ENCODE results near the gene SV2B. TPM values are rescaled to one million over a fixed set of nuclear protein-coding genes. Genes with fewer than 3 reads are reported as not detected.

Gene SV2B
- total and polyA plus RNA-seq, 2 experiments from 2014 or later, result 0.06 to 0.76 TPM

DNA sequence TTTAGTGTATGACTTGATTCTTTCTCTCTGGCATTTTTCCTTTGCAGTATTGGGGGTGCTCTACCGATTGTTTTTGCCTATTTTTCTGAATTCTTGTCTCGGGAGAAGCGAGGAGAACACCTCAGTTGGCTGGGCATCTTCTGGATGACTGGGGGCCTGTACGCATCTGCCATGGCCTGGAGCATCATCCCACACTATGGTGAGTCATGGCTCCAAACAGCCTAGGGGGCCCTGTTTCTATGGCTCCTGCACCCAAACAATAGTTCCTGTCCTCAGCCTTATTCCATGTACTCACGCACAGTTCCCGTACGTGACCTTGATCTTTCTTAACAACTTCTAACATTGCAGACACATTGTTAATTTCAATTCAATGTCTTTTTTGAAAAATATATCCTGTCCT is 152.3 kb downstream of the SV2B start:
- 0 out of 2 replicates have a peak, but pooled peaks cover 4% of the 10 kb centered on the region for H3K9me2 ChIP-seq (ENCODE audit: insufficient read depth)
- H3K9me3 Mint-ChIP-seq, result no peaks in the 10 kb centered on the region
- no peak overlapping the region for H3K4me2 ChIP-seq
- H3K4me3 ChIP-seq, result no peak overlapping the region
- peaks cover 2% of the 10 kb centered on the region for H3K27me3 Mint-ChIP-seq (ENCODE audit: insufficient read depth, low read depth, poor library complexity)
- H4K20me1 ChIP-seq (replicated peaks; ENCODE audit: insufficient read depth), result no peaks in the 10 kb centered on the region; the same call in 1 of the 2 replicates
- no peak overlapping the region for H3K27ac Mint-ChIP-seq
- no peaks in the 10 kb centered on the region for H3K4me1 ChIP-seq (ENCODE audit: insufficient read depth)
- H3K79me2 ChIP-seq (replicated peaks; ENCODE audit: insufficient read depth), result no peaks in the 10 kb centered on the region
- ATAC-seq, result no peak
- TF ChIP-seq EZH2phosphoT487 (IDR thresholded peaks at IDR 0.05; ENCODE audit: unreplicated experiment), result no peak
- TF ChIP-seq ETS1 (IDR thresholded peaks at IDR 0.05), result no peak
- TF ChIP-seq POLR2AphosphoS5 (IDR thresholded peaks at IDR 0.05; ENCODE audit: low read depth), result no peak
- no peak for TF ChIP-seq NANOG (IDR thresholded peaks at IDR 0.05; ENCODE audit: borderline replicate concordance)
- no peak for TF ChIP-seq CREB1 (CRISPR knock-in tag; IDR thresholded peaks at IDR 0.05; ENCODE audit: low read depth)
- no peak for TF ChIP-seq ZNF114 (CRISPR knock-in tag; IDR thresholded peaks at IDR 0.05)
- TF ChIP-seq EZH2 (IDR thresholded peaks at IDR 0.05; ENCODE audit: low read depth, unreplicated experiment), result no peak
- no peak overlapping the region for H2AFZ ChIP-seq
- H3K27me3 ChIP-seq (ENCODE audit: insufficient read depth), result no peaks in the 10 kb centered on the region
- H3K36me3 Mint-ChIP-seq (ENCODE audit: low read depth), result no peaks in the 10 kb centered on the region
- no peak overlapping the region for H3K27ac ChIP-seq (ENCODE audit: low read depth)
- no peaks in the 10 kb centered on the region for H3K36me3 ChIP-seq (ENCODE audit: insufficient read depth)
- no peaks in the 10 kb centered on the region for H3F3A ChIP-seq (replicated peaks; ENCODE audit: low read depth)
- H3K4me3 Mint-ChIP-seq, result no peak overlapping the region
- no peaks in the 10 kb centered on the region for H3K4me1 Mint-ChIP-seq
- no peak for DNase-seq (ENCODE audit: low spot score)

GRCh38 chr15:91252756-91253155 is 152.7 kb downstream of the SV2B start:
- no peak overlapping the region for H2AFZ ChIP-seq
- TF ChIP-seq EZH2 (IDR thresholded peaks at IDR 0.05; ENCODE audit: low read depth, unreplicated experiment), result no peak
- no peak for TF ChIP-seq CTCF (conservative IDR thresholded peaks at IDR 0.05; ENCODE audit: low read depth in 2 of 2)
- no peak for TF ChIP-seq CREB1 (CRISPR knock-in tag; IDR thresholded peaks at IDR 0.05; ENCODE audit: low read depth)
- TF ChIP-seq NANOG (IDR thresholded peaks at IDR 0.05; ENCODE audit: borderline replicate concordance), result no peak
- peaks cover 2% of the 10 kb centered on the region for H3K27me3 Mint-ChIP-seq (ENCODE audit: insufficient read depth, low read depth, poor library complexity)

More at GRCh38 chr15:91252756-91253155, 152.7 kb downstream of the SV2B start:
- ATAC-seq, result no peak
- no peak overlapping the region for H3K4me3 Mint-ChIP-seq
- no peaks in the 10 kb centered on the region for H3K4me1 ChIP-seq (ENCODE audit: insufficient read depth)
- no peaks in the 10 kb centered on the region for H3K36me3 ChIP-seq (ENCODE audit: insufficient read depth)
- H3K27ac ChIP-seq (ENCODE audit: low read depth), result no peak overlapping the region
- H3K9me3 Mint-ChIP-seq, result no peaks in the 10 kb centered on the region
- H3K79me2 ChIP-seq (replicated peaks; ENCODE audit: insufficient read depth), result no peaks in the 10 kb centered on the region
- no peak for DNase-seq (ENCODE audit: low spot score)
- no peak overlapping the region for H3K4me3 ChIP-seq
- no peaks in the 10 kb centered on the region for H3K36me3 Mint-ChIP-seq (ENCODE audit: low read depth)
- H4K20me1 ChIP-seq (replicated peaks; ENCODE audit: insufficient read depth), result no peaks in the 10 kb centered on the region; the same call in 1 of the 2 replicates
- no peak overlapping the region for H3K27ac Mint-ChIP-seq
- H3K4me2 ChIP-seq, result no peak overlapping the region
- H3F3A ChIP-seq (replicated peaks; ENCODE audit: low read depth), result no peaks in the 10 kb centered on the region
- H3K27me3 ChIP-seq (ENCODE audit: insufficient read depth), result no peaks in the 10 kb centered on the region
- 0 out of 2 replicates have a peak, but pooled peaks cover 4% of the 10 kb centered on the region for H3K9me2 ChIP-seq (ENCODE audit: insufficient read depth)
- no peaks in the 10 kb centered on the region for H3K4me1 Mint-ChIP-seq
